OCI-LY1 (cell line): ENCODE measurements around the gene BACH1.
"Not testable (repeated sequence)": the region's sequence is repeated elsewhere in the genome, so short reads cannot be mapped to it uniquely, and the experiment has no call there.

ENCODE experiments used
- H2AFZ ChIP-seq: fragments of 200-600 bp; sonication (generic), shearing (Covaris generic); 2 replicates; pipeline ENCODE4 v1.6.0; 2014; ENCODE audit warnings: antibody characterized with exemption, mild to moderate bottlenecking, low read length
- H3F3A ChIP-seq: fragments of 200-600 bp; sonication (generic), shearing (Covaris generic); 2 replicates; pipeline ENCODE4 v1.6.0; 2014; ENCODE audit warnings: mild to moderate bottlenecking, antibody characterized with exemption, low read length, moderate library complexity; ENCODE audit not compliant: insufficient read depth
- H3K27ac ChIP-seq: fragments of 200-600 bp; sonication (generic); 2 replicates; pipeline ENCODE4 v1.5.1; 2014; ENCODE audit warnings: low read length, mixed run types, mild to moderate bottlenecking, low read depth; ENCODE audit not compliant: poor library complexity, severe bottlenecking
- H3K27me3 ChIP-seq: fragments of 200-600 bp; sonication (generic); 2 replicates; pipeline ENCODE4 v1.6.0; 2014; ENCODE audit warnings: antibody characterized with exemption, mild to moderate bottlenecking, low read length, moderate library complexity; ENCODE audit not compliant: insufficient read depth
- H3K36me3 ChIP-seq: fragments of 200-600 bp; sonication (generic); 2 replicates; pipeline ENCODE4 v1.6.1; 2014; ENCODE audit warnings: mild to moderate bottlenecking, antibody characterized with exemption, low read length, moderate library complexity, mixed read lengths; ENCODE audit not compliant: insufficient read depth
- H3K4me1 ChIP-seq: fragments of 200-600 bp; sonication (generic); 2 replicates; pipeline ENCODE4 v1.5.1; 2014; ENCODE audit warnings: mild to moderate bottlenecking, low read length, moderate library complexity; ENCODE audit not compliant: insufficient read depth, severe bottlenecking
- H3K4me2 ChIP-seq: fragments of 200-600 bp; sonication (generic), shearing (Covaris generic); 2 replicates; pipeline ENCODE4 v1.6.1; 2014; ENCODE audit warnings: low read length
- H3K4me3 ChIP-seq: fragments of 200-600 bp; sonication (generic); 2 replicates; pipeline ENCODE4 v1.5.1; 2014; ENCODE audit warnings: low read length, low read depth, mild to moderate bottlenecking, mixed read lengths; ENCODE audit not compliant: poor library complexity, severe bottlenecking
- H3K79me2 ChIP-seq: fragments of 200-600 bp; shearing (Covaris generic); 2 replicates; pipeline ENCODE4 v1.6.1; 2016; ENCODE audit warnings: mixed run types, low read length, mixed read lengths; ENCODE audit not compliant: insufficient read depth
- H3K9ac ChIP-seq: fragments of 200-600 bp; sonication (generic), shearing (Covaris generic); 2 replicates; pipeline ENCODE4 v1.6.1; 2014; ENCODE audit warnings: mild to moderate bottlenecking, low read length, mixed read lengths
- H3K9me2 ChIP-seq: fragments of 200-600 bp; sonication (generic), shearing (Covaris generic); 2 replicates; pipeline ENCODE4 v1.6.1; 2014; ENCODE audit warnings: low read depth, mild to moderate bottlenecking, low read length, mixed read lengths
- H3K9me3 ChIP-seq: fragments of 200-600 bp; shearing (Covaris generic); 2 replicates; pipeline ENCODE4 v1.6.1; 2014; ENCODE audit warnings: low read length, mixed read lengths
- H4K20me1 ChIP-seq: fragments of 200-600 bp; sonication (generic), shearing (Covaris generic); 2 replicates; pipeline ENCODE4 v1.6.0; 2016; ENCODE audit warnings: mild to moderate bottlenecking, low read length; ENCODE audit not compliant: insufficient read depth
- EZH2 ChIP-seq: fragments of 200-600 bp; sonication (generic), shearing (Covaris generic); IDR thresholded peaks from 2 replicates; pipeline ENCODE4 v1.8.0; 2017; ENCODE audit warnings: borderline replicate concordance, mixed run types, mild to moderate bottlenecking, antibody characterized with exemption, low read length, moderate library complexity, mixed read lengths
- TF ChIP-seq, protein P1 (sequence below): fragments of 200-600 bp; sonication (generic), shearing (Covaris generic); IDR thresholded peaks from 2 replicates; pipeline ENCODE4 v1.5.1; 2017; ENCODE audit warnings: mild to moderate bottlenecking, antibody characterized with exemption, low read length, moderate library complexity, mixed read lengths

Gene BACH1

DNA sequence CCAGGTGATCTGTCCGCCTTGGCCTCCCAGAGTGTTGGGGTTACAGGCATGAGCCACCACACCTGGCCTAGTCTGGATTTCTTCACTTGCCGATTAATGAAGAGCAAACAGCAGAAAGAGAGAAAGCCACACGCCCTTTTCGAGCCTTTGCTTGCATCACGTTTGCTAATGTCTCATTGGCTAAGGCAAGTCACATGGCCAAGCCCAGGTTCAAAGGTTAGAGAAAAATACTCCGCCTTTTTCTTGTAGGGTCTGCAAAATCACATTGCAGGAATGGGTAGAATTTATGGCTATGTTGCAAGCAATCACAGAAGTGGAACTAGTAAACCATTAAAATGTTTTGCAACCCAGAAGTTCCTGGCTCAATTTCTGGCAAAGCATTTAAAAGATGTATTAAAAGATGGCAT is 26.8 kb upstream of the BACH1 start:
- H2AFZ ChIP-seq: no peak overlapping the region
- H3K9me2 ChIP-seq: no peaks in the 10 kb centered on the region
- H3K79me2 ChIP-seq: no peaks in the 10 kb centered on the region
- H3K4me2 ChIP-seq: no peak overlapping the region
- H3K36me3 ChIP-seq: no peaks in the 10 kb centered on the region
- no peak overlapping the region for H3K4me3 ChIP-seq
- H3K9ac ChIP-seq: no peak overlapping the region
- H3K4me1 ChIP-seq: no peaks in the 10 kb centered on the region
- H3K27me3 ChIP-seq: no peaks in the 10 kb centered on the region
- H3F3A ChIP-seq: no peaks in the 10 kb centered on the region
- no peak for TF ChIP-seq EZH2
- TF ChIP-seq, protein P1, sequence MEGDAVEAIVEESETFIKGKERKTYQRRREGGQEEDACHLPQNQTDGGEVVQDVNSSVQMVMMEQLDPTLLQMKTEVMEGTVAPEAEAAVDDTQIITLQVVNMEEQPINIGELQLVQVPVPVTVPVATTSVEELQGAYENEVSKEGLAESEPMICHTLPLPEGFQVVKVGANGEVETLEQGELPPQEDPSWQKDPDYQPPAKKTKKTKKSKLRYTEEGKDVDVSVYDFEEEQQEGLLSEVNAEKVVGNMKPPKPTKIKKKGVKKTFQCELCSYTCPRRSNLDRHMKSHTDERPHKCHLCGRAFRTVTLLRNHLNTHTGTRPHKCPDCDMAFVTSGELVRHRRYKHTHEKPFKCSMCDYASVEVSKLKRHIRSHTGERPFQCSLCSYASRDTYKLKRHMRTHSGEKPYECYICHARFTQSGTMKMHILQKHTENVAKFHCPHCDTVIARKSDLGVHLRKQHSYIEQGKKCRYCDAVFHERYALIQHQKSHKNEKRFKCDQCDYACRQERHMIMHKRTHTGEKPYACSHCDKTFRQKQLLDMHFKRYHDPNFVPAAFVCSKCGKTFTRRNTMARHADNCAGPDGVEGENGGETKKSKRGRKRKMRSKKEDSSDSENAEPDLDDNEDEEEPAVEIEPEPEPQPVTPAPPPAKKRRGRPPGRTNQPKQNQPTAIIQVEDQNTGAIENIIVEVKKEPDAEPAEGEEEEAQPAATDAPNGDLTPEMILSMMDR: no peak
- H3K9me3 ChIP-seq: no peaks in the 10 kb centered on the region
- H4K20me1 ChIP-seq: no peaks in the 10 kb centered on the region
- no peak overlapping the region for H3K27ac ChIP-seq

DNA sequence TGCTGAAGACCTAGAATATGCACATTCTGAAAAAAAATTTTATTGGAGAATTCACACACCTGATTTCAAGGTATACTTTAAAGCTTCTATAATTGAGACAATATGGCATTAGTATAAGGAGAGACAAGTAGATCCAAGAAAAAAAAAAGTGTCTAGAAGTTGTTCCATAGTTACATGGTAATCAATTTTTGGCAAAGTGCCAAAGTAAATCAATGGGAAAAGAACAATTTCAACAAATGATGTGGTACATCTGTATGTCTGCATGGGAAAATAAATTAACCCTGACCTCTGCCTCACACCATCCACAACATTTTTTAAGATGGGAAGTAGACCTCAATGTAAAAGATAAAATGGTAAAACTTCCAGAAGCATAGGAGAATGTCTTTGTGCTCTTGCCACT is 21.3 kb upstream of the BACH1 start:
- no peaks in the 10 kb centered on the region for H3K4me1 ChIP-seq
- no peak overlapping the region for H3K27ac ChIP-seq
- TF ChIP-seq EZH2: no peak
- TF ChIP-seq, protein P1: no peak
- no peak overlapping the region for H3K4me2 ChIP-seq
- no peaks in the 10 kb centered on the region for H3K9me2 ChIP-seq
- no peaks in the 10 kb centered on the region for H3K9me3 ChIP-seq
- H3K27me3 ChIP-seq: no peaks in the 10 kb centered on the region
- H2AFZ ChIP-seq: no peak overlapping the region
- no peaks in the 10 kb centered on the region for H3F3A ChIP-seq
- no peaks in the 10 kb centered on the region for H3K36me3 ChIP-seq
- H3K79me2 ChIP-seq: no peaks in the 10 kb centered on the region
- H4K20me1 ChIP-seq: no peaks in the 10 kb centered on the region
- H3K9ac ChIP-seq: no peak overlapping the region
- H3K4me3 ChIP-seq: no peak overlapping the region

DNA sequence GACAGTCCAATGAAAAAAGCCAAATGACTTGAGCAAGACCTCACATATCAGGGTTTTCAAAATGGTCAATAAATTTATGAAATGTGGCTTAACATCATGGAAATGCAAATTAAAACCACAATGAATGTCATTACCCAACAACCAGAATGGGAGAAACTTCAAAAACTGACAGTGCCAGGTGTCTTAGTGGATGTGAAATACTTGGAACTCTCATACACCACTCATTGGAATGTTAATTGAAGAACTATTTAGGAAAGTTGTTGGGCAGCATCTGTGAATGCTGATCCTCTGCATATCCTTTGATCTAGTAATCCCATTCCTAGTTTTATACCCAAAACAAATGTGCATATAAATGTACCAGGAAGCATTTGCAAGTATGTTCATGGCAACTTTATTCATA is 19.2 kb upstream of the BACH1 start:
- Histone ChIP-seq H3K4me2 (no peak overlapping the region), H3K4me1 (no peaks in the 10 kb centered on the region), H3K9me2 (no peaks in the 10 kb centered on the region), H3K9ac (no peak overlapping the region), H3K36me3 (no peaks in the 10 kb centered on the region), H3K27ac (no peak overlapping the region), H3K9me3 (no peaks in the 10 kb centered on the region), H3K79me2 (no peaks in the 10 kb centered on the region), H4K20me1 (no peaks in the 10 kb centered on the region), H3K27me3 (no peaks in the 10 kb centered on the region), H2AFZ (no peak overlapping the region), H3F3A (no peaks in the 10 kb centered on the region), H3K4me3 (no peak overlapping the region)
- no peak for TF ChIP-seq EZH2
- TF ChIP-seq, protein P1: no peak

DNA sequence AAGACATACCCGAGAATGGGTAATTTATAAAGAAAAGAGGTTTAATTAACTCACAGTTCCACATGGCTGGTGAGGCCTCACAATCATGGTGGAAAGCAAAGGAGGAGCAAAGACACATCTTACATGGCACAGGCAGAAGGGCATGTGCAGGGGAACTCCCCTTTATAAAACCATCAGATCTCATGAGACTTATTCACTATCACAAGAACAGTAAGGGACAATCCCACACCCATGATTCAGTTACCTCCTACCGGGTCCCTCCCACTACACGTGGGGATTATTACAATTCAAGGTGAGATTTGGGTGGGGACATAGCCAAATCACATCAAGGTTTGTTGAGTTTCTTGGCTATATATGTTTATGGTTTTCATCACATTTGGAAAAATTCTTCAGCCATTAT is 16.9 kb upstream of the BACH1 start:
- H3K4me2 ChIP-seq, H4K20me1 ChIP-seq, H3K36me3 ChIP-seq, H3K9ac ChIP-seq, H3F3A ChIP-seq, H3K4me1 ChIP-seq, H3K79me2 ChIP-seq, H3K9me2 ChIP-seq, H3K4me3 ChIP-seq, H3K9me3 ChIP-seq, H2AFZ ChIP-seq, H3K27ac ChIP-seq, H3K27me3 ChIP-seq: not testable (repeated sequence)
